HCT116 (cell line): ENCODE measurements around the gene ULBP1. TPM values are rescaled to one million over a fixed set of nuclear protein-coding genes. Genes with fewer than 3 reads are reported as not detected.
A peak's percentile ranks its signal among the peaks of the same experiment; 100 is the strongest.

Source experiments
- ATAC-seq: fragments of 200-7000 bp; cut with Tn5 transposase; 2 replicates; pipeline ENCODE4 v1.9.1; 2020; ENCODE audit warnings: mild to moderate bottlenecking, moderate library complexity
- BruUV-seq: library from RNA; stranded (reverse); fragments of 400-500 nt; replicated peaks from 2 replicates; lab custom pipeline; 2021; lab: Mats Ljungman, UMichigan
- CTCF ChIA-PET: fragments of 300-600 bp; sonication (Branson Sonifier 250); formaldehyde crosslinking; loops from one replicate; lab custom pipeline; 2021; ENCODE audit warnings: antibody characterized with exemption; lab: Charles Lee
- POLR2A ChIA-PET: fragments of 300-600, 350-600 bp; sonication (Branson Sonifier 250); formaldehyde crosslinking; loops from one replicate; lab custom pipeline; 2021; ENCODE audit warnings: antibody characterized with exemption; lab: Charles Lee
- RAD21 ChIA-PET, 2 experiments: fragments of 300-600 bp; sonication (Branson Sonifier 250); formaldehyde crosslinking; loops; one replicate each; lab custom pipeline; 2023; ENCODE audit warnings: low total read pairs in 2 of 2; ENCODE audit not compliant: uncharacterized antibody in 2 of 2, unreplicated experiment in 2 of 2, low non-redundant PET in 1 of 2; lab: Charles Lee
- DNase-seq: peaks from one replicate; pipeline ENCODE4 v3.0.0-alpha.2; 2010; ENCODE audit warnings: low read depth, low spot score
- H2AFZ ChIP-seq: fragments of 200-600 bp; shearing (Covaris generic), sonication (generic); 2 replicates; pipeline ENCODE4 v1.6.1; 2017; ENCODE audit warnings: low read depth, mixed run types, mixed read lengths, antibody characterized with exemption, low read length; ENCODE audit not compliant: poor library complexity, severe bottlenecking
- H3K27ac ChIP-seq: 2 replicates; pipeline ENCODE4 v1.5.1; 2012; ENCODE audit warnings: low read depth, low read length
- H3K27me3 ChIP-seq: fragments of 200-600 bp; sonication (generic); 2 replicates; pipeline ENCODE4 v1.6.1; 2016; ENCODE audit warnings: mixed run types, low read length, mixed read lengths; ENCODE audit not compliant: insufficient read depth
- H3K36me3 ChIP-seq, 2 experiments: fragments of 200-500 bp in 1 of 2; fragments of 200-600 bp in 1 of 2; sonication (Bioruptor generic) in 1 of 2; sonication (generic) in 1 of 2; 2 replicates each; pipeline versions ENCODE4 v1.5.1 to v1.6.1; 2014 to 2016; ENCODE audit warnings: low read length in 2 of 2, inconsistent platforms in 1 of 2, mixed read lengths in 1 of 2, mixed run types in 1 of 2; ENCODE audit not compliant: insufficient read depth in 2 of 2, control insufficient read depth in 1 of 2
- H3K4me1 ChIP-seq, 2 experiments: fragments of 200-600 bp in 1 of 2; sonication (generic) in 1 of 2; 2 replicates each; pipeline versions ENCODE4 v1.5.1 to v1.6.1; 2012 to 2017; ENCODE audit warnings: low read length in 2 of 2, inconsistent platforms in 1 of 2, mild to moderate bottlenecking in 1 of 2, mixed read lengths in 1 of 2, mixed run types in 1 of 2, moderate library complexity in 1 of 2; ENCODE audit not compliant: insufficient read depth in 2 of 2, control insufficient read depth in 1 of 2
- H3K4me2 ChIP-seq: fragments of 200-600 bp; sonication (generic); 2 replicates; pipeline ENCODE4 v1.6.1; 2017; ENCODE audit warnings: mixed run types, low read length, mixed read lengths
- H3K4me3 ChIP-seq, 2 experiments: fragments of 200-600 bp in 1 of 2; sonication (generic) in 1 of 2; replicated peaks in 1 of 2; 2 replicates each; pipeline ENCODE4 v1.5.1; 2011 to 2016; ENCODE audit warnings: low read length in 2 of 2, control low read depth in 1 of 2, low read depth in 1 of 2, mild to moderate bottlenecking in 1 of 2, mixed read lengths in 1 of 2, mixed run types in 1 of 2
- H3K79me2 ChIP-seq: fragments of 200-600 bp; sonication (generic); 2 replicates; pipeline ENCODE4 v1.6.1; 2017; ENCODE audit warnings: mild to moderate bottlenecking, mixed run types, low read length, moderate library complexity, mixed read lengths; ENCODE audit not compliant: insufficient read depth
- H3K9ac ChIP-seq: fragments of 200-600 bp; sonication (generic); 2 replicates; pipeline ENCODE4 v1.6.1; 2016; ENCODE audit warnings: low read length, mixed read lengths
- H3K9me2 ChIP-seq: fragments of 200-600 bp; sonication (generic), shearing (Covaris generic); 2 replicates; pipeline ENCODE4 v1.6.1; 2017; ENCODE audit warnings: mixed run types, mild to moderate bottlenecking, moderate library complexity; ENCODE audit not compliant: insufficient read depth
- H3K9me3 ChIP-seq, 2 experiments: fragments of 200-500 bp in 1 of 2; fragments of 200-600 bp in 1 of 2; sonication (Bioruptor generic) in 1 of 2; sonication (generic) in 1 of 2; 2 replicates each; pipeline ENCODE4 v1.6.1; 2014 to 2017; ENCODE audit warnings: low read length in 2 of 2, mixed read lengths in 2 of 2, inconsistent platforms in 1 of 2, low read depth in 1 of 2, mild to moderate bottlenecking in 1 of 2, mixed run types in 1 of 2, moderate library complexity in 1 of 2; ENCODE audit not compliant: control insufficient read depth in 1 of 2, insufficient read depth in 1 of 2
- H4K20me1 ChIP-seq: fragments of 200-600 bp; sonication (generic), shearing (Covaris generic); 2 replicates; pipeline ENCODE4 v1.6.1; 2017; ENCODE audit warnings: mixed run types, mild to moderate bottlenecking, moderate library complexity; ENCODE audit not compliant: insufficient read depth
- ATF3 ChIP-seq: IDR thresholded peaks from 2 replicates; pipeline ENCODE4 v1.6.1; 2012
- CBX3 ChIP-seq: IDR thresholded peaks from 2 replicates; pipeline ENCODE4 v1.6.1; 2012; ENCODE audit warnings: low read depth
- CEBPB ChIP-seq: IDR thresholded peaks from 2 replicates; pipeline ENCODE4 v1.6.1; 2012; ENCODE audit warnings: low read depth
- CTCF ChIP-seq, 3 experiments: fragments of 200-600 bp in 1 of 3; sonication (generic) in 1 of 3; IDR thresholded peaks in 2 of 3; conservative IDR thresholded peaks in 1 of 3; 2 replicates each; pipeline ENCODE4 v1.5.1; 2012 to 2017; ENCODE audit warnings: low read depth in 2 of 3, low read length in 2 of 3, antibody characterized with exemption in 1 of 3, borderline replicate concordance in 1 of 3, control low read depth in 1 of 3, mild to moderate bottlenecking in 1 of 3, mixed read lengths in 1 of 3, mixed run types in 1 of 3, moderate library complexity in 1 of 3; ENCODE audit not compliant: insufficient read depth in 1 of 3
- EGR1 ChIP-seq: IDR thresholded peaks from 2 replicates; pipeline ENCODE4 v1.6.1; 2012; ENCODE audit warnings: low read depth
- ELF1 ChIP-seq: IDR thresholded peaks from 2 replicates; pipeline ENCODE4 v1.6.1; 2012; ENCODE audit warnings: low read depth, borderline replicate concordance
- EZH2 ChIP-seq: fragments of 200-600 bp; sonication (generic); IDR thresholded peaks from 2 replicates; pipeline ENCODE4 v1.6.1; 2017; ENCODE audit warnings: antibody characterized with exemption, mixed run types
- EZH2phosphoT487 ChIP-seq: fragments of 200-600 bp; IDR thresholded peaks from 2 replicates; pipeline ENCODE4 v1.6.1; 2018; ENCODE audit warnings: antibody characterized with exemption, borderline replicate concordance
- JUND ChIP-seq: IDR thresholded peaks from 2 replicates; pipeline ENCODE4 v1.6.1; 2012
- POLR2AphosphoS5 ChIP-seq: IDR thresholded peaks from 2 replicates; pipeline ENCODE4 v1.6.1; 2011; ENCODE audit warnings: mild to moderate bottlenecking, low read depth, low read length, moderate library complexity
- REST ChIP-seq: IDR thresholded peaks from 2 replicates; pipeline ENCODE4 v1.6.1; 2012; ENCODE audit warnings: low read depth
- SIN3A ChIP-seq: IDR thresholded peaks from 2 replicates; pipeline ENCODE4 v1.6.1; 2012; ENCODE audit warnings: low read depth
- SP1 ChIP-seq: IDR thresholded peaks from 2 replicates; pipeline ENCODE4 v1.6.1; 2012; ENCODE audit warnings: low read depth
- TCF7L2 ChIP-seq: IDR thresholded peaks from 2 replicates; pipeline ENCODE4 v1.7.0; 2011; ENCODE audit warnings: borderline replicate concordance, inconsistent platforms; ENCODE audit not compliant: insufficient read depth, insufficient read length; ENCODE audit errors: extremely low read depth
- YY1 ChIP-seq: IDR thresholded peaks from 2 replicates; pipeline ENCODE4 v1.6.1; 2011; ENCODE audit warnings: low read length, low read depth, moderate library complexity, mild to moderate bottlenecking; ENCODE audit not compliant: insufficient replicate concordance; ENCODE audit errors: extremely low read depth
- ZBTB33 ChIP-seq: IDR thresholded peaks from 2 replicates; pipeline ENCODE4 v1.6.1; 2011; ENCODE audit warnings: mild to moderate bottlenecking, low read length, moderate library complexity; ENCODE audit not compliant: insufficient replicate concordance; ENCODE audit errors: extremely low read depth
- ZFX ChIP-seq: fragments of 450-650 bp; IDR thresholded peaks from 2 replicates; pipeline ENCODE4 v1.6.1; 2017
- ZNF274 ChIP-seq: fragments of 200-500 bp; sonication (Bioruptor generic); IDR thresholded peaks from 2 replicates; pipeline ENCODE4 v1.6.1; 2014; ENCODE audit warnings: mild to moderate bottlenecking, low read depth, low read length, inconsistent platforms
- intact Hi-C: fragments of 100-400 bp; cut with micrococcal nuclease; formaldehyde crosslinking; loops from 2 replicates; pipeline ENCODE4 v1.10.0; 2022
- total RNA-seq: library from RNA; stranded (reverse); gene quantifications from one replicate; pipeline ENCODE4 v1.2.1, GENCODE V29; 2021; ENCODE audit not compliant: unreplicated experiment

The ULBP1 gene
- total RNA-seq, 1 experiment from 2014 or later = 12.4 TPM

GRCh38 chr6:149925253-149925973, 38.3 kb upstream of the ULBP1 start:
- DNase-seq = no peak

More at GRCh38 chr6:149925253-149925973, 38.3 kb upstream of the ULBP1 start:
- peak overlapping the region; percentile 74 for H3K4me2 ChIP-seq
- H3K9ac ChIP-seq = no peak overlapping the region
- no peak overlapping the region for H3K4me3 ChIP-seq
- H3K9me3 ChIP-seq = no peaks in the 10 kb centered on the region
- ChIA-PET CTCF (no interaction called here), POLR2A (no interaction called here), RAD21 (no interaction called here)
- no TSS peak for BruUV-seq
- no peaks in the 10 kb centered on the region for H4K20me1 ChIP-seq
- TF ChIP-seq EZH2 (no peak), EZH2phosphoT487 (no peak), ELF1 (no peak), CEBPB (no peak), CBX3 (no peak), ZBTB33 (no peak), POLR2AphosphoS5 (no peak), JUND (no peak), YY1 (no peak), TCF7L2 (no peak), SP1 (no peak), ATF3 (no peak), REST (no peak), EGR1 (no peak), CTCF (IDR thresholded peaks at IDR 0.05 in 2 of 3, conservative IDR thresholded peaks at IDR 0.05 in 1 of 3; ENCODE audit: borderline replicate concordance in 1 of 3, insufficient read depth in 1 of 3, low read depth in 2 of 3, low read length in 2 of 3) (no peak), SIN3A (no peak), ZFX (no peak), ZNF274 (no peak)
- H3K36me3 ChIP-seq = no peaks in the 10 kb centered on the region
- no peak overlapping the region for H2AFZ ChIP-seq
- no peak overlapping the region; the same call in 1 of the 2 replicates for H3K27ac ChIP-seq
- no peaks in the 10 kb centered on the region for H3K79me2 ChIP-seq
- H3K4me1 ChIP-seq = peaks cover 3 to 22% of the 10 kb centered on the region in 2 experiments; a peak in 3 of 4 replicates
- intact Hi-C loops = loop anchor here (5.0 kb wide), 1 partner anchor 898 kb away; no protein-coding TSS in a partner anchor
- no peaks in the 10 kb centered on the region for H3K9me2 ChIP-seq
- 0 out of 2 replicates have a peak, but pooled peaks cover 4% of the 10 kb centered on the region for H3K27me3 ChIP-seq
- ATAC-seq = no peak
